Type B pancreatic cell (in vitro differentiated cells): ENCODE measurements around the gene TEX28. TPM values are rescaled to one million over a fixed set of nuclear protein-coding genes. Genes with fewer than 3 reads are reported as not detected.

ENCODE experiments used
- DNase-seq: peaks from one replicate; pipeline ENCODE4 v3.0.0; 2021; ENCODE audit warnings: mixed read lengths; ENCODE audit not compliant: unreplicated experiment; ENCODE audit errors: extremely low spot score
- H3K27ac Mint-ChIP-seq: 2 replicates; pipeline ENCODE4 v1.8.0; 2021; ENCODE audit warnings: mild to moderate bottlenecking, mixed read lengths
- H3K27me3 Mint-ChIP-seq: 2 replicates; pipeline ENCODE4 v1.8.0; 2021; ENCODE audit warnings: mixed read lengths
- H3K36me3 Mint-ChIP-seq: 2 replicates; pipeline ENCODE4 v1.8.0; 2021; ENCODE audit warnings: mixed read lengths
- H3K4me1 Mint-ChIP-seq: one replicate; pipeline ENCODE4 v1.8.0; 2021; ENCODE audit warnings: mixed read lengths; ENCODE audit not compliant: unreplicated experiment
- H3K4me3 Mint-ChIP-seq: 2 replicates; pipeline ENCODE4 v1.8.0; 2021; ENCODE audit warnings: mild to moderate bottlenecking, mixed read lengths
- H3K9me3 Mint-ChIP-seq: 2 replicates; pipeline ENCODE4 v1.8.0; 2021; ENCODE audit warnings: mixed read lengths
- total RNA-seq: library from RNA; stranded (reverse); gene quantifications from 2 replicates; pipeline ENCODE4 v1.2.1, GENCODE V29; 2021; ENCODE audit warnings: low replicate concordance
- TF ChIP-seq, protein P1 (sequence below): fragments of 200-600 bp; sonication (generic); conservative IDR thresholded peaks from 2 replicates; pipeline ENCODE4 v1.5.0; 2021; ENCODE audit warnings: antibody characterized with exemption, mild to moderate bottlenecking

Gene TEX28
- total RNA-seq, 1 donor from 2014 or later = not detected

DNA sequence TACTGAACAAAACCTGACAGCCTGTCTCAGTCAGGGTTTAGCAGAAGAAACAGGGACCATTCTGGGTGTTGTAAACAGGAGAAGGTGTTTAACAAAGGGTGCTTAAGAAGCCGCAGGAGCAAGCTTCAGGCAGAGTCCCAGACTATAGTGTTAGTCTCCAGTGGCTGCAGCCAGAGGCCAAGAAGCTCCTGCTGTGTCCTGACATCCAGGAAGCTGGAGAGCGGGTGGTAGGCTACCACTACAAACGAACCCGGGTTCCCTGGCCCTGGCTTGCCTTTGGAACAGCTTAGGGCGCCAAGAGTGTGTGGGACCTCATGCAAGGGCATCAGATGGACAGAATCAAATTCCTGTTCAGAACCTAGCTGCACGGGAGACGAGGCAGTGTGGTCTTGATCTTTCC lies 28.6 kb upstream of the TEX28 start:
- DNase-seq = no peak
- Mint-ChIP-seq H3K4me1 (peaks cover 15% of the 10 kb centered on the region), H3K9me3 (no peaks in the 10 kb centered on the region), H3K27me3 (peaks cover 12% of the 10 kb centered on the region), H3K27ac (no peak overlapping the region), H3K4me3 (no peak overlapping the region), H3K36me3 (no peaks in the 10 kb centered on the region)
- TF ChIP-seq, protein P1, sequence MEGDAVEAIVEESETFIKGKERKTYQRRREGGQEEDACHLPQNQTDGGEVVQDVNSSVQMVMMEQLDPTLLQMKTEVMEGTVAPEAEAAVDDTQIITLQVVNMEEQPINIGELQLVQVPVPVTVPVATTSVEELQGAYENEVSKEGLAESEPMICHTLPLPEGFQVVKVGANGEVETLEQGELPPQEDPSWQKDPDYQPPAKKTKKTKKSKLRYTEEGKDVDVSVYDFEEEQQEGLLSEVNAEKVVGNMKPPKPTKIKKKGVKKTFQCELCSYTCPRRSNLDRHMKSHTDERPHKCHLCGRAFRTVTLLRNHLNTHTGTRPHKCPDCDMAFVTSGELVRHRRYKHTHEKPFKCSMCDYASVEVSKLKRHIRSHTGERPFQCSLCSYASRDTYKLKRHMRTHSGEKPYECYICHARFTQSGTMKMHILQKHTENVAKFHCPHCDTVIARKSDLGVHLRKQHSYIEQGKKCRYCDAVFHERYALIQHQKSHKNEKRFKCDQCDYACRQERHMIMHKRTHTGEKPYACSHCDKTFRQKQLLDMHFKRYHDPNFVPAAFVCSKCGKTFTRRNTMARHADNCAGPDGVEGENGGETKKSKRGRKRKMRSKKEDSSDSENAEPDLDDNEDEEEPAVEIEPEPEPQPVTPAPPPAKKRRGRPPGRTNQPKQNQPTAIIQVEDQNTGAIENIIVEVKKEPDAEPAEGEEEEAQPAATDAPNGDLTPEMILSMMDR = no peak

DNA sequence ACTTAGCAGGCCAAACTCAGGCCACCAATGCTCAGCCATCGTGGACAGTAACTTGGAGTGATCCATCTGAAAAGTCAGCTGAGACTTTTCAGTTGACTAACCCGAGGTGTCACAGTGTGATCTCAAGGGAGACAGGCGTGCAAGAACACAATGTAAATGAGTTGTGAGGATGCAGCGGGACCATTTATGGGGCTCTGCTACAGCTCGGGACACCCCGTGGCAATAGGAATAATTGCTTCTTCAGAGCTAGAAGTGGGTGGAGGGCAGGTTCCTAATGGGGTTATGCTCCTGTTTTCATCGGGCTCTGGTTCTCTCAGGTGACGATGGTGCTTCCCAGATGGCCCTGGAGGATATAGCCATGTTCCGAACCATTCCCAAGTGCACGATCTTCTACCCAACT lies 28.0 kb upstream of the TEX28 start:
- Mint-ChIP-seq H3K36me3 (no peaks in the 10 kb centered on the region), H3K4me3 (no peak overlapping the region)

DNA sequence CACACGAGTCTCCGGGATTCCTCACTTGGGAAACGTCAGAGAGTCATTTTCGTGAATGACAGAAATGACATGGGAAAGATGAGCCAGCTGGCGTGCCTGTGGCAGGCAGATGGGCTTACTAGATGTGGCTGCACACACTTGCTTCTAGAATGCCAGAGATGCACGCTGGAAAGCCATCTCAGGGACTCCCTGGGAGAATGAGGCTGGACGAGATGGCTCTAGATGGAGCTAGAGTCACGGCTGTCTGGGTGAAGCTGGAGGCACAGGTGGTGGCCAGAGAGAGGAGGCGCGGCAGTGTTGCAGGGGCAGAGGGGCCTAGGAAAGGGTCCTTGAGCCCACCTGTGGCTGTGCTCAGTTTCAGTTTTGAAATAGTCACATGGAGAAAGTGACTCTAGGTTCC lies 26.7 kb upstream of the TEX28 start:
- no peak for DNase-seq
- no peak overlapping the region for H3K27ac Mint-ChIP-seq
- peaks cover 6% of the 10 kb centered on the region for H3K9me3 Mint-ChIP-seq
- H3K27me3 Mint-ChIP-seq = peaks cover 9% of the 10 kb centered on the region
- no peak overlapping the region for H3K4me3 Mint-ChIP-seq
- peaks cover 15% of the 10 kb centered on the region for H3K4me1 Mint-ChIP-seq
- TF ChIP-seq, protein P1 = no peak
- H3K36me3 Mint-ChIP-seq = no peaks in the 10 kb centered on the region

More for the DNA sequence above, 28.0 kb upstream of the TEX28 start:
- Mint-ChIP-seq H3K27ac (no peak overlapping the region), H3K4me1 (peaks cover 15% of the 10 kb centered on the region), H3K27me3 (peaks cover 12% of the 10 kb centered on the region), H3K9me3 (no peaks in the 10 kb centered on the region)
- TF ChIP-seq, protein P1 = no peak
- DNase-seq = no peak

DNA sequence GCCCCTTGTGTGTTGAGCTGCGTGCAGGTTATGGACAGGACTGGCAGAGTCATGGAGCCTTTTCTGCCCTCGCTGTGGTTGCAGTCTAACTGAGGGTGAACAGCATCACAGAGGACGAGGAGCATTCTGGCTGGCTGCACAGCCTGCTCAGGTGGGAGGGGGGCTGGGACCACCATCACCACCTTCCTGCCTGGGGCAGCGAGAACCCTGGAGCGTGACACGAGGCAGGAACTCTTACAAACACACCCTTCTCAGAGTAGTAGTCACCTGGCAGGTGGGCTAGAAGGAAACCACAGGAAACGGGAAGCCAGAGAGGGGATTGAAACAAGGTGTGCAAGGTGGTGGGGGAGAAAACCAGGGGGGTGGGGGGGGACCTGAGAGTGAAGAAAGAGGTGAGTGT lies 26.2 kb upstream of the TEX28 start:
- H3K4me1 Mint-ChIP-seq = peaks cover 11% of the 10 kb centered on the region
- H3K27me3 Mint-ChIP-seq = peaks cover 9% of the 10 kb centered on the region
- no peaks in the 10 kb centered on the region for H3K36me3 Mint-ChIP-seq
- H3K9me3 Mint-ChIP-seq = peaks cover 6% of the 10 kb centered on the region
- no peak for DNase-seq
- H3K4me3 Mint-ChIP-seq = no peak overlapping the region
- TF ChIP-seq, protein P1 = no peak
- no peak overlapping the region for H3K27ac Mint-ChIP-seq

DNA sequence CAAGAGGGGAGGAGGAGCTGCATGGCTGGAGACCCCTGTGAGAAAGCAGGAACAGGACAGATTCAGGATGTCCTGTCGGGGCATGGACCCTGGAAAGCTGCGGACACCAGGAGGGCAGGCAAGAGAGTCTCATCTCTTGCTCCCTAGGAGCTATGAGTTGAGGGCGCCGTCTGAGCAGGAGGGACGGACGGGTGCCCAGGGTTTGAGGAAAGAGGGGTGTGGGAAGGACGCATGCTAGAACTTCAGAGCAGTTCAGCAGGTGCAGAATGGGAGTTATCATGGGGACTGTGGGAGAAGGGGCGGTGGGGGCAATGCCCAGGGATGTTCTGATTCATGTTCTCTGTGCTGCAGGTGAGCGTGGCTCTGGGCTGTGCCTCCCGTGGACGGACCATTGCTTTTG lies 25.5 kb upstream of the TEX28 start:
- H3K4me3 Mint-ChIP-seq = no peak overlapping the region
- no peak overlapping the region for H3K27ac Mint-ChIP-seq
- H3K27me3 Mint-ChIP-seq = peaks cover 7% of the 10 kb centered on the region
- peaks cover 6% of the 10 kb centered on the region for H3K9me3 Mint-ChIP-seq
- H3K4me1 Mint-ChIP-seq = peaks cover 6% of the 10 kb centered on the region
- H3K36me3 Mint-ChIP-seq = no peaks in the 10 kb centered on the region
- TF ChIP-seq, protein P1 = no peak
- DNase-seq = no peak

DNA sequence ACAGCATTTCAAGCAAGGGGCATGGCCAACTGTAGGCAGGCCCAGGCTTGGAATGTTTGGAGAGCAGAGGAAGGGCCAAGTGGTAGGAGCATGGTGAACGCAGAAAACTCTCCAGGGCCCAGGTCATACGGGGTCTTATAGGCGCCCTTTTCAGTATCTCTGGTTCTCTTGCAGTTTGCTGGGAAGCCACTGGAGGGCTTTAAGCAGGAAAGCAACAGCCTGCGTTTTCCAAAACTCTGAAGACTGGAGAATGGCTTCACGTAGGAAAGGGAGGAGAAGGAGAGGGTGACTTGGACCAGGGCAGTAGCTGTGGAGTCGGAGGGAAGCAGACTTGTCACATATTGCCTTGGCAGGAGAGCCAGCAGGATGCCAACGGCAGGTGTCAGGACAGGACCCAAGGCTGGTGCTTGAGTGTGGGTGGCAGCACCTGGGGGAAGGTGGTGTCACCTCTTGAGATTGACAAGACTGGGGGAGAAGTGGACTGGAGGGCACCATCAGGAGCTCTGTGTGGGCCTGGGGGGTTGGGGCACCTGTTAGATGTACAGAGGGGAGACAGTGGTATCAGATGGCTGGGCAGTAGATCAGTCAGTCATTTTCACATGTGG lies 22.6 kb upstream of the TEX28 start:
- H3K9me3 Mint-ChIP-seq = peaks cover 6% of the 10 kb centered on the region
- peaks cover 5% of the 10 kb centered on the region for H3K4me1 Mint-ChIP-seq
- no peak for DNase-seq

More for the DNA sequence above, 22.6 kb upstream of the TEX28 start:
- TF ChIP-seq, protein P1 = peak; percentile 65
- Mint-ChIP-seq H3K27ac (no peak overlapping the region), H3K4me3 (no peak overlapping the region), H3K36me3 (no peaks in the 10 kb centered on the region), H3K27me3 (peaks cover 7% of the 10 kb centered on the region)
